BLaER1 treated with 17β-estradiol and CSF1 and Interleukin-3, amounts not matched to agents 10 nM and 100 nM (cell line): ENCODE measurements around the gene WDR54.
A peak's percentile ranks its signal among the peaks of the same experiment; 100 is the strongest.
"Not testable (repeated sequence)": the region's sequence is repeated elsewhere in the genome, so short reads cannot be mapped to it uniquely, and the experiment has no call there.

ENCODE experiments used
- H3K27ac ChIP-seq, 11 experiments: shearing (Covaris generic); formaldehyde crosslinking; 2 replicates each; pipeline ENCODE4 v1.8.1; 2022
- H3K27me3 ChIP-seq, 11 experiments: shearing (Covaris generic); formaldehyde crosslinking; 2 replicates each; pipeline ENCODE4 v1.8.1; 2022
- H3K36me3 ChIP-seq, 11 experiments: shearing (Covaris generic); formaldehyde crosslinking; 2 replicates each; pipeline ENCODE4 v1.8.1; 2022
- H3K4me1 ChIP-seq, 10 experiments: shearing (Covaris generic); formaldehyde crosslinking; 2 replicates each; pipeline ENCODE4 v1.8.1; 2022
- H3K4me2 ChIP-seq, 11 experiments: shearing (Covaris generic); formaldehyde crosslinking; 2 replicates each; pipeline ENCODE4 v1.8.1; 2022
- H3K4me3 ChIP-seq, 10 experiments: shearing (Covaris generic); formaldehyde crosslinking; 2 replicates each; pipeline ENCODE4 v1.8.1; 2022
- H3K9ac ChIP-seq, 11 experiments: shearing (Covaris generic); formaldehyde crosslinking; 2 replicates each; pipeline ENCODE4 v1.8.1; 2022
- H3K9me3 ChIP-seq, 11 experiments: shearing (Covaris generic); formaldehyde crosslinking; replicated peaks in 1 of 11; 2 replicates each; pipeline ENCODE4 v1.8.1; 2022
- H4K20me1 ChIP-seq, 11 experiments: shearing (Covaris generic); formaldehyde crosslinking; 2 replicates each; pipeline ENCODE4 v1.8.1; 2022
- Cebpa-rat ChIP-seq, 11 experiments: shearing (Covaris generic); IDR thresholded peaks; 2 replicates each; pipeline ENCODE4 v1.8.1; 2022

The WDR54 gene

DNA sequence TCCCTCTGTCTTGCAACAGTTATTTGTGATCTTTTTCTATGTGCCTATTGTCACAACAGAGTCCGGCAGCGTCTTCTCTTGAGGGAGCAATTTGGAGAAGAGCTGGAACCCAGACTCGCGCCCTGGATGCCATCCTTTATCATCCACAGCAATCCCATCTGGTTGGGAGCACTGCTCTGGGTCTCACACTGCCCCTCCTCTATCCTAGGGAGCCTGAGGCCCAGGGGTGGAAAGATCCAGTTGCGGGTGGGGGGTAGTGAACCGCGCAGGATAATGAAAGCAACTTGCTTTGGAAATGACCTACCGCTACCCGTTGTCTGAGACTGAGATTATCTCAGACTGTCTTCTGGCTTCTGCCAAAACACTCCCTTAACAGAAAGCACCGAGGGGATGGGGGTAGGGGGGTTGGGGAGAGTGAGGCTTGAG, 37.4 kb downstream of the WDR54 start:
- peaks cover 25 to 34% (median 28%) of the 10 kb centered on the region in 11 experiments for H3K36me3 ChIP-seq
- peaks cover 37 to 55% (median 45%) of the 10 kb centered on the region in 10 experiments for H3K4me1 ChIP-seq
- H3K27me3 ChIP-seq: no peaks in the 10 kb centered on the region
- H3K4me3 ChIP-seq: peak overlapping the region; percentile 72 to 91 (median 78)
- H3K4me2 ChIP-seq: peak overlapping the region; percentile 82 to 99 (median 95)
- H3K27ac ChIP-seq: peak overlapping the region; percentile 25 to 83 (median 81); a peak in 21 of 22 replicates
- H3K9me3 ChIP-seq: no peaks in the 10 kb centered on the region
- H3K9ac ChIP-seq: peak overlapping the region; percentile 79 to 91 (median 84)
- no peak for TF ChIP-seq Cebpa-rat (IDR thresholded peaks at IDR 0.05)
- H4K20me1 ChIP-seq: peaks cover 0 to 20% (median 1%) of the 10 kb centered on the region in 11 experiments; a peak in 8 of 22 replicates

DNA sequence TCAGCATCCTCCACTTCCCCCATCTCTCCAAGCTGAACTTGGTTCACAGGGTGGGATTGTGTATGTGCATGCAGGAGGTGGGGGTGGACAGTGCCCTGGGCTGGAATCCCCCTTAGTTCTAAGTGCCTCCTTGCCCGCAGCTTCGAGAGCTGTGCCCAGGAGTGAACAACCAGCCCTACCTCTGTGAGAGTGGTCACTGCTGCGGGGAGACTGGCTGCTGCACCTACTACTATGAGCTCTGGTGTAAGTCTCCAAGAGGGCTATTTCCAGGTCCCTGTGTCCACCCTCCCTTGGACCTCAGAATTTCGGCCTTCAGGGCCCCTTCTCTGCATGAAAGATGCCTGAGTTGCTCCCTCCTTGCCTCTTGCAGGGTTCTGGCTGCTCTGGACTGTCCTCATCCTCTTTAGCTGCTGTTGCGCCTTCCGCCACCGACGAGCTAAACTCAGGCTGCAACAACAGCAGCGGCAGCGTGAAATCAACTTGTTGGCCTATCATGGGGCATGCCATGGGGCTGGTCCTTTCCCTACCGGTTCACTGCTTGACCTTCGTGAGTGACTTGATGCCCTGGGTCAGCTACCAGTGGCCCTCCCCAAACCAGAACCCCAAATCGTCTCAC, 38.1 kb downstream of the WDR54 start:
- Histone ChIP-seq H3K9ac (peak overlapping the region in 8 of 11 experiments; percentile 79 to 91 (median 85); a peak in 16 of 22 replicates), H3K4me2 (peak overlapping the region; percentile 82 to 99 (median 95)), H3K27ac (peak overlapping the region in 1 of 11 experiments; percentile 16; a peak in 1 of 22 replicates), H3K4me1 (peaks cover 38 to 52% (median 49%) of the 10 kb centered on the region in 10 experiments), H3K36me3 (peaks cover 25 to 34% (median 28%) of the 10 kb centered on the region in 11 experiments), H3K4me3 (peak overlapping the region in 8 of 10 experiments; percentile 72 to 91 (median 80); a peak in 16 of 20 replicates), H4K20me1 (peaks cover 0 to 20% (median 4%) of the 10 kb centered on the region in 11 experiments; a peak in 10 of 22 replicates)
- H3K9me3 ChIP-seq, H3K27me3 ChIP-seq: not testable (repeated sequence)

DNA sequence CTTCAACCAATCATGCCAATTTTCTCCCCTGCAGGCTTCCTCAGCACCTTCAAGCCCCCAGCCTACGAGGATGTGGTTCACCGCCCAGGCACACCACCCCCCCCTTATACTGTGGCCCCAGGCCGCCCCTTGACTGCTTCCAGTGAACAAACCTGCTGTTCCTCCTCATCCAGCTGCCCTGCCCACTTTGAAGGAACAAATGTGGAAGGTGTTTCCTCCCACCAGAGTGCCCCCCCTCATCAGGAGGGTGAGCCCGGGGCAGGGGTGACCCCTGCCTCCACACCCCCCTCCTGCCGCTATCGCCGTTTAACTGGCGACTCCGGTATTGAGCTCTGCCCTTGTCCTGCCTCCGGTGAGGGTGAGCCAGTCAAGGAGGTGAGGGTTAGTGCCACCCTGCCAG, 38.7 kb downstream of the WDR54 start:
- not testable (repeated sequence) for H3K27ac ChIP-seq, H3K9me3 ChIP-seq, H3K4me3 ChIP-seq, H3K27me3 ChIP-seq
- peaks cover 25 to 34% (median 28%) of the 10 kb centered on the region in 11 experiments for H3K36me3 ChIP-seq
- H3K9ac ChIP-seq: peak overlapping the region in 1 of 11 experiments; percentile 87; a peak in 1 of 22 replicates
- peaks cover 0 to 20% (median 4%) of the 10 kb centered on the region in 11 experiments; a peak in 10 of 22 replicates for H4K20me1 ChIP-seq
- H3K4me1 ChIP-seq: peaks cover 38 to 52% (median 49%) of the 10 kb centered on the region in 10 experiments
- H3K4me2 ChIP-seq: peak overlapping the region in 5 of 11 experiments; percentile 94 to 99 (median 96); a peak in 5 of 22 replicates

- Histone ChIP-seq H3K4me3 (no peak overlapping the region), H3K27ac (no peak overlapping the region), H3K4me1 (peaks cover 31 to 46% (median 43%) of the 10 kb centered on the region in 10 experiments), H4K20me1 (peaks cover 0 to 20% (median 4%) of the 10 kb centered on the region in 11 experiments; a peak in 10 of 22 replicates), H3K9me3 (no peaks in the 10 kb centered on the region), H3K27me3 (no peaks in the 10 kb centered on the region), H3K4me2 (no peak overlapping the region), H3K9ac (no peak overlapping the region), H3K36me3 (peaks cover 25 to 34% (median 28%) of the 10 kb centered on the region in 11 experiments)
- no peak for TF ChIP-seq Cebpa-rat (IDR thresholded peaks at IDR 0.05)
Measured at GRCh38 chr2:74461187-74462053, 39.9 kb downstream of the WDR54 start.

GRCh38 chr2:74462054-74462785, 40.7 kb downstream of the WDR54 start:
- H3K27me3 ChIP-seq: no peaks in the 10 kb centered on the region
- no peak for TF ChIP-seq Cebpa-rat (IDR thresholded peaks at IDR 0.05)
- peaks cover 0 to 20% (median 4%) of the 10 kb centered on the region in 11 experiments; a peak in 10 of 22 replicates for H4K20me1 ChIP-seq
- no peak overlapping the region for H3K9ac ChIP-seq
- no peak overlapping the region for H3K27ac ChIP-seq
- no peak overlapping the region for H3K4me2 ChIP-seq
- peaks cover 23 to 38% (median 35%) of the 10 kb centered on the region in 10 experiments for H3K4me1 ChIP-seq
- peaks cover 25 to 34% (median 28%) of the 10 kb centered on the region in 11 experiments for H3K36me3 ChIP-seq
- no peaks in the 10 kb centered on the region for H3K9me3 ChIP-seq
- H3K4me3 ChIP-seq: no peak overlapping the region

- H3K4me2 ChIP-seq: peak overlapping the region in 4 of 11 experiments; percentile 45 to 99 (median 99); a peak in 5 of 22 replicates
- peaks cover 0 to 20% (median 4%) of the 10 kb centered on the region in 11 experiments; a peak in 10 of 22 replicates for H4K20me1 ChIP-seq
- peaks cover 25 to 34% (median 28%) of the 10 kb centered on the region in 11 experiments for H3K36me3 ChIP-seq
- H3K4me1 ChIP-seq: peaks cover 23 to 38% (median 35%) of the 10 kb centered on the region in 10 experiments
- no peak overlapping the region for H3K9ac ChIP-seq
- H3K4me3 ChIP-seq: no peak overlapping the region
- H3K27me3 ChIP-seq: no peaks in the 10 kb centered on the region
- H3K27ac ChIP-seq: no peak overlapping the region
- no peak for TF ChIP-seq Cebpa-rat (IDR thresholded peaks at IDR 0.05)
- H3K9me3 ChIP-seq: no peaks in the 10 kb centered on the region
Measured at GRCh38 chr2:74462786-74463105, 41.2 kb downstream of the WDR54 start.

DNA sequence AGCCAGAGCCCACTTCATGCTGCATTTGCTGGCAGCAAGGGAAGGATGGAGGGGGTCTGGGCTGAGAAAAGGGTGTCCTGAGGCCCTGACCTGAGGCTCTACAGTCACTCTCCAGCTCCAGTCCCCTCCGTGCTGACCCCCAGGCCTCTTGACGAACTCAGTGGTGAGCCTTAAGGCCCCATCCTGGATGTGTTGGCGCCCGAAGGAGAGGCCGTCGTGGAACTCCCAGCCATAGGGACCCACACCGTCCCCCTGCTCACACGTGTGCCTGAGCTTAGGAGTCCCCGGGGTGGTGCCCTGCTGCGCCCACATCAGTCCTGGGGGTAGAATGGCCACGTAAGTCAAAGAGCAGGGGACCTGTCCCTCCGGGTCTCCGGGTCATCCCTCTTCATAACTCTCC, 42.9 kb downstream of the WDR54 start:
- Histone ChIP-seq H3K9me3 (no peaks in the 10 kb centered on the region), H3K4me1 (peaks cover 21 to 33% (median 29%) of the 10 kb centered on the region in 10 experiments), H3K27ac (peak overlapping the region; percentile 72 to 88 (median 83))

DNA sequence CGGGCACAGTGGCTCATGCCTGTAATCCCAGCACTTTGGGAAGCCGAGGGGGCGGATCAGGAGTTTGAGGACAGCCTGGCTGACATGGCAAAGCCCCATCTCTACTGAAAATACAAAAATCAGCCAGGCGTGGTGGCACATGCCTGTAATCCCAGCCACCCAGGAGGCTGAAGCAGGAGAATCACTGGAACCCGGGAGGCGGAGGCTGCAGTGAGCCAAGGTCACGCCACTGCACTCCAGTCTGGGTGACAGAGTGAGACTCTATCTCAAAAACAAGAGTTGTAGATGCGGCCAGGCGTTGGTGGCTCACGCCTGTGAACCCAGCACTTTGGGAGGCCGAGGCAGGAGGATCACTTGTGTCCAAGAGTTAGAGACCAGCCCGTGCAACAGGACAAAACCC, 49.2 kb downstream of the WDR54 start:
- H3K27me3 ChIP-seq, H3K9me3 ChIP-seq, H4K20me1 ChIP-seq: not testable (repeated sequence)
- peak overlapping the region in 9 of 11 experiments; percentile 82 to 89 (median 86); a peak in 13 of 22 replicates for H3K9ac ChIP-seq
- peaks cover 17 to 27% (median 19%) of the 10 kb centered on the region in 11 experiments for H3K36me3 ChIP-seq
- peak overlapping the region in 5 of 10 experiments; percentile 68 to 84 (median 76); a peak in 3 of 20 replicates for H3K4me3 ChIP-seq
- H3K4me1 ChIP-seq: peaks cover 29 to 47% (median 36%) of the 10 kb centered on the region in 10 experiments
- peak overlapping the region in 4 of 11 experiments; percentile 79 to 89 (median 86); a peak in 3 of 22 replicates for H3K27ac ChIP-seq
- H3K4me2 ChIP-seq: peak overlapping the region; percentile 83 to 98 (median 95)

More for the DNA sequence above, 42.9 kb downstream of the WDR54 start:
- peak overlapping the region; percentile 81 to 96 (median 90) for H3K4me3 ChIP-seq
- H3K27me3 ChIP-seq: no peaks in the 10 kb centered on the region
- H4K20me1 ChIP-seq: peaks cover 0 to 20% (median 4%) of the 10 kb centered on the region in 11 experiments; a peak in 10 of 22 replicates
- H3K9ac ChIP-seq: peak overlapping the region; percentile 85 to 96 (median 89)
- H3K4me2 ChIP-seq: peak overlapping the region; percentile 82 to 100 (median 99)
- TF ChIP-seq Cebpa-rat (IDR thresholded peaks at IDR 0.05): no peak
- peaks cover 25 to 34% (median 28%) of the 10 kb centered on the region in 11 experiments for H3K36me3 ChIP-seq
